Astrocyte (in vitro differentiated cells and primary cell): ENCODE results near the gene MCRS1.

Source experiments
- CTCF ChIP-seq: IDR thresholded peaks from 2 replicates; pipeline ENCODE4 v1.5.1; 2011; ENCODE audit warnings: low read depth, mild to moderate bottlenecking, inconsistent platforms, low read length, moderate library complexity; ENCODE audit not compliant: insufficient read depth
- EZH2 ChIP-seq: IDR thresholded peaks from 2 replicates; pipeline ENCODE4 v1.6.1; 2012; ENCODE audit warnings: mild to moderate bottlenecking, low read length, inconsistent platforms; ENCODE audit not compliant: insufficient read depth

GRCh38 chr12:49552425-49552824 is 15.5 kb downstream of the MCRS1 start:
- no peak for TF ChIP-seq CTCF
- TF ChIP-seq EZH2, result no peak
